Measurements from ENCODE around the gene COL26A1. TPM values are rescaled to one million over a fixed set of nuclear protein-coding genes. Genes with fewer than 3 reads are reported as not detected.

Gene COL26A1
- total RNA-seq, 4 donors from 2014 or later = 0.20 to 0.30 (median 0.21) TPM; not detected in 1

DNA sequence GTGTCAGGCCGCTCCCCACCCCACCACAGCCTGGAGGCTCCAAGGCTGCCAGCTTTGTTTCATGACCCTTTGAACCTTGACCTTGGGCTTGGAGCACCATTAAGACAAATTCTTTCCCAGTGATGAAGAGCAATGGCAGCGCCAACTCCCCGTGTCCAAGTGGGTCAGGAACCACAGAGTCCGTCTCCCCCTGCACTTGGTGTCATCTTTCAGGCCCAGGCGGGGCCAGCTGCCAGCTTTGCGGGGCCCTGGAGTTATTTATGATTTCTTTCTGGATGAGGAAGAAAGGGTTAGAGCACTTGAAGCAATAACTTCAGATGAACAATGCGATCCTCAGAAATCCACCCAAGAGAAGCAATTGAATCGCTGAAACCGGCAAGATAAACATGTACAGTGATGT lies 155.7 kb downstream of the COL26A1 start:
- Histone ChIP-seq H3K4me1 (peaks cover 0 to 6% (median 0%) of the 10 kb centered on the region in 4 donors), H3K9me3 (peaks cover 0 to 15% (median 0%) of the 10 kb centered on the region in 4 donors), H3K36me3 (no peaks in the 10 kb centered on the region), H3K4me3 (no peak overlapping the region), H3K27ac (no peak overlapping the region), H3K27me3 (peaks cover 0 to 4% of the 10 kb centered on the region in 2 donors)
- no peak for TF ChIP-seq POLR2A (IDR thresholded peaks at IDR 0.05)
- no peak for TF ChIP-seq EP300 (IDR thresholded peaks at IDR 0.05)
- no peak for TF ChIP-seq CTCF (IDR thresholded peaks at IDR 0.05)
- 30% methylated on average over 9 of the region's 9 CpGs for WGBS, 2 donors
- DNase-seq (ENCODE audit: low spot score in 2 of 2) = no peak

GRCh38 chr7:101519324-101520023 lies 156.8 kb downstream of the COL26A1 start:
- no peaks in the 10 kb centered on the region for H3K36me3 ChIP-seq
- WGBS, 2 donors = 74 to 75% methylated on average over 11 to 12 of the region's 12 CpGs
- peaks cover 0 to 6% (median 0%) of the 10 kb centered on the region in 4 donors for H3K4me1 ChIP-seq

DNA sequence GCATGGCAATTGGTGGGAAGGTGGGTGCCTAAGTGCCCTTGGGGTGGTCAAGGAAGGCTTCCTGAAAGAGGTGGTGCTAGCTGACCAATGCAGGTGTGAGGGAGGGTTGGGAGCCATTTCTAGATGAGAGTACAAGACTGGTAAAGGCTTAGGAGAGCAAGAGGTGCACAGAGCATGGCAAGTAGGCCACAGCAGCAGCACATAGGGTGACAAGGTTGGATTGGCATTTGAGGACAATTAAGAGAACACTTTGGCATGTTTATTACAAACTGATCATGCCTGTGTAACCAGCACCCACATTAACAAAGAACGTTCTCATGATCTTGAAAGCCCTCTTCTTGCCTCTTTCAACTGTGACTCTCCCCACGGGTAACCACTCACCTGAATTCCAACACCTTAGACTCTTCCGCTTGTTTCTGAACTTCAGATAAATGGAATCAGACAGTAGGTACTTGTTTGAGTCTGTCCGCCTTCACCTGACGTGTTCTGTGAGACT lies 158.8 kb downstream of the COL26A1 start:
- 86 to 87% methylated on average over 5 of the region's 5 CpGs for WGBS, 2 donors
- Histone ChIP-seq H3K4me1 (peaks cover 0 to 6% (median 0%) of the 10 kb centered on the region in 4 donors), H3K27ac (no peak overlapping the region), H3K36me3 (no peaks in the 10 kb centered on the region), H3K4me3 (no peak overlapping the region), H3K27me3 (peaks cover 0 to 4% of the 10 kb centered on the region in 2 donors), H3K9me3 (peaks cover 0 to 31% (median 0%) of the 10 kb centered on the region in 4 donors)
- no peak for DNase-seq (ENCODE audit: low spot score in 2 of 2)
- TF ChIP-seq EP300 (IDR thresholded peaks at IDR 0.05) = no peak
- TF ChIP-seq CTCF (IDR thresholded peaks at IDR 0.05) = no peak
- TF ChIP-seq POLR2A (IDR thresholded peaks at IDR 0.05) = no peak

More at GRCh38 chr7:101519324-101520023, 156.8 kb downstream of the COL26A1 start:
- DNase-seq (ENCODE audit: low spot score in 2 of 2) = no peak
- H3K4me3 ChIP-seq = no peak overlapping the region
- peaks cover 0 to 23% (median 0%) of the 10 kb centered on the region in 4 donors for H3K9me3 ChIP-seq
- no peak overlapping the region for H3K27ac ChIP-seq
- peaks cover 0 to 4% of the 10 kb centered on the region in 2 donors for H3K27me3 ChIP-seq
- TF ChIP-seq EP300 (IDR thresholded peaks at IDR 0.05) (no peak), CTCF (IDR thresholded peaks at IDR 0.05) (no peak), POLR2A (IDR thresholded peaks at IDR 0.05) (no peak)

- WGBS, 2 donors = 76 to 79% methylated on average over 5 of the region's 5 CpGs
- TF ChIP-seq POLR2A (IDR thresholded peaks at IDR 0.05) = no peak
- no peak for TF ChIP-seq CTCF (IDR thresholded peaks at IDR 0.05)
- TF ChIP-seq EP300 (IDR thresholded peaks at IDR 0.05) = no peak
- H3K4me3 ChIP-seq = no peak overlapping the region
These were observed 159.3 kb downstream of the COL26A1 start for GRCh38 chr7:101522021-101522420.

More at GRCh38 chr7:101522021-101522420, 159.3 kb downstream of the COL26A1 start:
- H3K27ac ChIP-seq = no peak overlapping the region
- H3K27me3 ChIP-seq = peaks cover 0 to 4% of the 10 kb centered on the region in 2 donors
- peaks cover 0 to 6% (median 0%) of the 10 kb centered on the region in 4 donors for H3K4me1 ChIP-seq
- H3K9me3 ChIP-seq = peaks cover 0 to 31% (median 0%) of the 10 kb centered on the region in 4 donors
- DNase-seq (ENCODE audit: low spot score in 2 of 2) = no peak
- no peaks in the 10 kb centered on the region for H3K36me3 ChIP-seq
